ENCODE data around the gene CGRRF1.

- TF ChIP-seq CTCF (IDR thresholded peaks at IDR 0.05) (no peak), REST (IDR thresholded peaks at IDR 0.05; ENCODE audit: insufficient read depth in 1 of 2, low read depth in 2 of 2, low read length in 1 of 2) (no peak), SIN3A (IDR thresholded peaks at IDR 0.05; ENCODE audit: borderline replicate concordance, insufficient read depth, low read depth, low read length) (no peak), POLR2AphosphoS5 (IDR thresholded peaks at IDR 0.05; ENCODE audit: low read depth, low read length) (no peak)
These were observed 11.6 kb upstream of the CGRRF1 start for GRCh38 chr14:54498095-54498531.

Data from Panc1 (cell line).